Right cardiac atrium (tissue), 5 donors: ENCODE results near the gene RMDN3. TPM values are rescaled to one million over a fixed set of nuclear protein-coding genes. Genes with fewer than 3 reads are reported as not detected.

Experiments used
- ATAC-seq, 2 donors: fragments of 200-7000 bp; cut with Tn5 transposase; one replicate each; pipeline versions ENCODE4 v1.8.0 to v1.9.1; 2020; ENCODE audit warnings: moderate library complexity in 2 of 2, mild to moderate bottlenecking in 1 of 2
- DNase-seq, 3 donors: peaks; one replicate each; pipeline ENCODE4 v3.0.0-alpha.2; 2020
- H3K27ac ChIP-seq: one replicate; pipeline ENCODE4 v1.5.1; 2013; ENCODE audit warnings: mild to moderate bottlenecking, low read length, control low read depth, moderate library complexity
- H3K27me3 ChIP-seq: one replicate; pipeline ENCODE4 v1.6.1; 2013; ENCODE audit not compliant: control insufficient read depth, insufficient read depth
- H3K4me1 ChIP-seq: one replicate; pipeline ENCODE4 v1.6.1; 2013; ENCODE audit warnings: low read length; ENCODE audit not compliant: control insufficient read depth, insufficient read depth
- H3K4me3 ChIP-seq: one replicate; pipeline ENCODE4 v1.5.1; 2013; ENCODE audit warnings: low read length, control low read depth
- H3K9me3 ChIP-seq: one replicate; pipeline ENCODE4 v1.6.1; 2013; ENCODE audit warnings: low read length; ENCODE audit not compliant: control insufficient read depth
- WGBS: extraction: QIAGEN DNeasy Blood & Tissue Kit; methylation state at CpG from one replicate; pipeline ENCODE4 v1.1.7; 2013; 5-methylcytosine and 5-hydroxymethylcytosine counted together
- intact Hi-C, 4 donors: fragments of 100-400 bp; cut with DNase I; formaldehyde crosslinking; loops; one replicate each; pipeline versions ENCODE4 v1.11.0 to v1.14.0; 2022 to 2023
- polyA plus RNA-seq: library from polyadenylated mRNA; stranded (reverse); fragments of 200-250 nt; gene quantifications from one replicate; pipeline ENCODE4 v1.2.3, GENCODE V29; 2013
- total RNA-seq, 4 donors: library from RNA; stranded (reverse); fragmentation: NEBNext Ultra II Directional; extraction: Animal tissue kit (Norgen Biotek cat#: 25700); gene quantifications; one replicate each; pipeline ENCODE4 v1.2.1, GENCODE V29; 2021
- donor health status: healthy with polysubstance abuse.
- donor health status: DM: no; HTN: yes; CAD: no.
- donor health status: DM: no; HTN: no; CAD: no.
- donor health status: DM: no; HTN: yes; CAD: no; lungs with severe emphysema.
- donor health status: DM: yes; HTN: yes; CAD: no.

The RMDN3 gene
- total and polyA plus RNA-seq, 5 donors, result 15.4 to 21.0 (median 17.6) TPM

GRCh38 chr15:40691737-40692136 is 63.3 kb downstream of the RMDN3 start:
- DNase-seq, result no peak
- intact Hi-C loops, result loop anchor here in 1 of 4 donors (10.0 kb wide), 1 partner anchor 203 kb away; the partner anchor contains the start of gene VPS18
- Histone ChIP-seq H3K27me3 (no peaks in the 10 kb centered on the region), H3K4me1 (peaks cover 7% of the 10 kb centered on the region), H3K9me3 (no peaks in the 10 kb centered on the region), H3K27ac (no peak overlapping the region), H3K4me3 (no peak overlapping the region)
- no peak for ATAC-seq
- WGBS, result 92% methylated on average over 4 of the region's 4 CpGs

GRCh38 chr15:40688932-40689799 is 65.9 kb downstream of the RMDN3 start:
- WGBS, result 88% methylated on average over 9 of the region's 9 CpGs
- intact Hi-C loops, result no loop called here
- H3K27me3 ChIP-seq, result no peaks in the 10 kb centered on the region

More at GRCh38 chr15:40688932-40689799, 65.9 kb downstream of the RMDN3 start:
- ATAC-seq (no peak), DNase-seq (no peak)
- Histone ChIP-seq H3K4me3 (no peak overlapping the region), H3K27ac (no peak overlapping the region), H3K4me1 (peaks cover 5% of the 10 kb centered on the region), H3K9me3 (no peaks in the 10 kb centered on the region)

Other genes starting within 250 kb of the RMDN3 start
- gene CCDC32, start 190.2 kb downstream of the RMDN3 start, total RNA-seq, result 10 to 100 TPM; 23.1 to 27.8 (median 24.7) TPM
- 33.7 TPM for gene CCDC32, start 190.2 kb downstream of the RMDN3 start, polyA plus RNA-seq
- 1 to 10 TPM; 8.0 to 9.7 (median 9.0) TPM for gene RPUSD2, start 186.0 kb downstream of the RMDN3 start, total RNA-seq
- gene RPUSD2, start 186.0 kb downstream of the RMDN3 start, polyA plus RNA-seq, result 7.6 TPM
- gene KNL1, start 161.0 kb downstream of the RMDN3 start, total RNA-seq, result 1 to 10 TPM in 1 of 4 donors, under 1 TPM in 3; 0.39 to 1.6 (median 0.50) TPM
- 0.14 TPM for gene KNL1, start 161.0 kb downstream of the RMDN3 start, polyA plus RNA-seq
- gene RAD51, start 60.1 kb downstream of the RMDN3 start, total RNA-seq, result 1 to 10 TPM in 2 of 4 donors, under 1 TPM in 2; 0.20 to 1.4 (median 0.81) TPM
- gene RAD51, start 60.1 kb downstream of the RMDN3 start, polyA plus RNA-seq, result 0.25 TPM
- gene GCHFR, start 8.8 kb upstream of the RMDN3 start, total RNA-seq, result 10 to 100 TPM in 1 of 4 donors, 1 to 10 TPM in 3; 6.1 to 11.5 (median 7.6) TPM
- 14.9 TPM for gene GCHFR, start 8.8 kb upstream of the RMDN3 start, polyA plus RNA-seq
- under 1 TPM; 0.17 to 0.41 (median 0.31) TPM for gene C15orf62, start 14.7 kb upstream of the RMDN3 start, total RNA-seq
- gene C15orf62, start 14.7 kb upstream of the RMDN3 start, polyA plus RNA-seq, result 0.25 TPM
- 10 to 100 TPM; 14.4 to 25.7 (median 19.3) TPM for gene ZFYVE19, start 51.8 kb upstream of the RMDN3 start, total RNA-seq
- gene ZFYVE19, start 51.8 kb upstream of the RMDN3 start, polyA plus RNA-seq, result 15.6 TPM
- gene DNAJC17, start 52.2 kb upstream of the RMDN3 start, total RNA-seq, result 10 to 100 TPM; 17.1 to 19.6 (median 18.8) TPM
- 30.6 TPM for gene DNAJC17, start 52.2 kb upstream of the RMDN3 start, polyA plus RNA-seq
- not detected for gene PPP1R14D, start 73.5 kb upstream of the RMDN3 start, total RNA-seq
- not detected for gene PPP1R14D, start 73.5 kb upstream of the RMDN3 start, polyA plus RNA-seq
- gene SPINT1, start 88.8 kb upstream of the RMDN3 start, total RNA-seq, result 1 to 10 TPM in 1 of 4 donors, under 1 TPM in 3; 0.46 to 1.1 (median 0.66) TPM
- gene SPINT1, start 88.8 kb upstream of the RMDN3 start, polyA plus RNA-seq, result 0.43 TPM
- gene RHOV, start 119.0 kb upstream of the RMDN3 start, total RNA-seq, result not detected
- gene RHOV, start 119.0 kb upstream of the RMDN3 start, polyA plus RNA-seq, result not detected
- 10 to 100 TPM; 17.6 to 21.0 (median 19.4) TPM for gene VPS18, start 139.2 kb upstream of the RMDN3 start, total RNA-seq
- gene VPS18, start 139.2 kb upstream of the RMDN3 start, polyA plus RNA-seq, result 12.7 TPM
- 10 to 100 TPM in 1 of 4 donors, 1 to 10 TPM in 3; 5.9 to 14.4 (median 7.2) TPM for gene DLL4, start 174.1 kb upstream of the RMDN3 start, total RNA-seq
- gene DLL4, start 174.1 kb upstream of the RMDN3 start, polyA plus RNA-seq, result 7.2 TPM
- 1 to 10 TPM; 1.6 to 2.0 (median 1.7) TPM for gene CHAC1, start 198.2 kb upstream of the RMDN3 start, total RNA-seq
- gene CHAC1, start 198.2 kb upstream of the RMDN3 start, polyA plus RNA-seq, result 3.2 TPM